SIG-M5 (cell line): ENCODE data around the gene RPSA.
"Not testable (repeated sequence)": the region's sequence is repeated elsewhere in the genome, so short reads cannot be mapped to it uniquely, and the experiment has no call there.

Source experiments
- DNase-seq: peaks from one replicate; lab custom pipeline; 2025; lab: John Stamatoyannopoulos, UW

RPSA gene

DNA sequence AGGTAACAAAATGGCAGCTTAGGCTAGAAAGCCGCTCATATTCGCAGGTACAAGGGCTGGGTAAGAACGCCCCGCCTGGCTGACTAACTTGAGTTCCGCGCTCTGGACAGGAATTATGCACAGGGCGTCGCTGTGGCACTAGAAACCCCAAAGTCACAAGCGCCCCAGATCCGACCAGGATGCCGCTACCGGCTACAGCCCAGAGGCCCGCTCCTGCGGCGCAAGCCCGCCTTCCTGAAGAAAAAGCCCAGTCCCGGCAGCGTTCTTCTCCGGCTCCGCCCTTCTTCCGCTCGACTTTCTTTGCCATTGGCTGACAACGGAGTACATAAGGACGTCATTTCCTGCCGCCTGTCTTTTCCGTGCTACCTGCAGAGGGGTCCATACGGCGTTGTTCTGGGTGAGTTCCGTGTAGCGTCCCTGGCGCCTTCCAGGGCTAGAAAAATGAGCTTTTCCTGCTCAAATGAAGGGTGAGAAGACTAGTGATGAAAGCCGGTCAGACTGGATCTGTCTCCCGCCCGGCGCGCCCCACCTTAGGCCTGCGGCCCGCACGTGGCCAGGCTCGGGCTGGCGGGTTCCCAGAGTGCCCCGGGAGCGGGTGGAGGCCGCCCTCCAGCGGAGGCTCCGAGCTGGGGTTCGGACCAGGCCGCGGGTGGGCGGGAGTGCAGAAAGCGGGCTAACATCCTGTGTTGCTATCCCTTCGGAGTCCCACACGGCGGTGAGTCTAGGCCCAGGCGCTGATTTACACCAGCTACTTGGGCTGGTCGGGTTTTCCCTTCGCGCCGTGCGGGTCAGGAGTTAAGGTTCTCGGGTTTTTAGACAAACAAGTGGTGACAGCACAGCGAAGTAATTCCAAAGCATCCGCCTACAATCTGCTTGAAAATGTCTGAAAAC, at the start of gene RPSA:
Gene RPSA (plus strand): TSS at position 353 of the 891 bp plus-strand sequence. CDS start 934 bp downstream, outside the sequence.
- peak; percentile 98 for DNase-seq

GRCh38 chr3:39358333-39358732, 48.2 kb upstream of the RPSA start:
- DNase-seq: no peak

DNA sequence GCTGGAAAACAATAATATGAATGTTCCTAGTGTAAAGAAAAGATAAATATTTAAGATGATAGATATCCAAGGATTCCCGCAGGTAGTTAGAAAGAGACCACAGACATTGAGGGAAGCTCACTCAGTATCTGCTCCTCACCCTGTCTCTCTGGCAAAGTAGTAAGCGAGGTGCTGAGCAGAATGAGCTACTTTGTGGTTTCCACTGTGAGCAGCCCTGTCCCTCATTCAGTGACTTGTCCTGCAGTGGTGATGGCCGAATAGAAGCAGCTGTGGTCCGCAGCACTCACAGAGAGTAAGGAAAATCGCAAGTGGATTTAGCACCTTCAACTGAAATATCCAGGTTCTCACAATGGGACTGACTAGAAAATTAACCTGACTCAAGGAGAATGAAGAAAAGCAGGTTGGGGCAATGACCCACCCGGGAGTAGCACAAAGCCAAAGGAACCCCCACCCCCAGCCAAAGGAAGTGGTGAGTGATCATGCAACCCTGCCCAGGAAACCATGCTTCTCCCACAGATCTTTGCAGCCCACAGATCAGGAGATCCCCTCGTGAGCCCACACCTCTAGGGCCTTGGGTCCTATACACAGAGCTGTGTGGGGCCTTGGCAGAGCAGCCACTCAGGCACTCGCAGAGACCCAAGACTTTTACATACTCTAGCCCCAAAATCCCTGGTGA, 45.1 kb upstream of the RPSA start:
- no peak for DNase-seq

GRCh38 chr3:39362192-39362591, 44.3 kb upstream of the RPSA start:
- no peak for DNase-seq

GRCh38 chr3:39362812-39363211, 43.7 kb upstream of the RPSA start:
- no peak for DNase-seq

GRCh38 chr3:39370450-39370849, 36.1 kb upstream of the RPSA start:
- not testable (repeated sequence) for DNase-seq

- DNase-seq: no peak
Measured at GRCh38 chr3:39372833-39373232, 33.7 kb upstream of the RPSA start.

DNA sequence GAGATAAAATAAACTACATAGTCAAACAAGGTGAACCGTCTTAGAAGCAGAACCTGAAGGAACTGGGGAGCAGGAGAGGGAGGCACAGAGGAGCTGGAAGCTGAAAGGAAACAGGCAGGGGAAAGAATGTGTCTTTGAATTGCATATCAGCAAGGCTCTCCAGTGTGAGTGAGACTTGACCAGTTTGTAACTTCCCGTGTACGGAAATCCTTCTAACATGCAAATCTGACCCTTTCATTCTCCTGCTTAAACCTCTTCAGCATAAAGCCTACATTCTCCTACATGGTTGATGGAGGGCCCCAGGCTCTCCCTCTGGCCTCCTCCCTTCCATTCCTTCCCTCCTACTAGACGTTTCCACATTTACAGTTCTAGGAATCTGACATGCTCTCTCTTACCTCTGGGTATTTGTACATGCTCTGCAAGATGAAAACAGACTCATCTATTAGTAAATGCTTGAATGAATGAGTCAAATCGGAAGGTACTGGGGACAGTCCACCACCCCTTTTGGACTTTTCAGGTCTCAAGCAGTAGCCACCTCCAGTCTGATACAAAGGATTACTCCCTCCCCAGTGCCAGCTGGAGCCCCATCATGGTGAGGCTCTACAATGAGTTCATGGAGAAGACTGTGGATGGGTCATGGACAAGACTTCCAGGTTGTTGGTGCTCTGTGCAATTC, 29.4 kb upstream of the RPSA start:
- DNase-seq: no peak

GRCh38 chr3:39378088-39378487, 28.4 kb upstream of the RPSA start:
- no peak for DNase-seq

DNA sequence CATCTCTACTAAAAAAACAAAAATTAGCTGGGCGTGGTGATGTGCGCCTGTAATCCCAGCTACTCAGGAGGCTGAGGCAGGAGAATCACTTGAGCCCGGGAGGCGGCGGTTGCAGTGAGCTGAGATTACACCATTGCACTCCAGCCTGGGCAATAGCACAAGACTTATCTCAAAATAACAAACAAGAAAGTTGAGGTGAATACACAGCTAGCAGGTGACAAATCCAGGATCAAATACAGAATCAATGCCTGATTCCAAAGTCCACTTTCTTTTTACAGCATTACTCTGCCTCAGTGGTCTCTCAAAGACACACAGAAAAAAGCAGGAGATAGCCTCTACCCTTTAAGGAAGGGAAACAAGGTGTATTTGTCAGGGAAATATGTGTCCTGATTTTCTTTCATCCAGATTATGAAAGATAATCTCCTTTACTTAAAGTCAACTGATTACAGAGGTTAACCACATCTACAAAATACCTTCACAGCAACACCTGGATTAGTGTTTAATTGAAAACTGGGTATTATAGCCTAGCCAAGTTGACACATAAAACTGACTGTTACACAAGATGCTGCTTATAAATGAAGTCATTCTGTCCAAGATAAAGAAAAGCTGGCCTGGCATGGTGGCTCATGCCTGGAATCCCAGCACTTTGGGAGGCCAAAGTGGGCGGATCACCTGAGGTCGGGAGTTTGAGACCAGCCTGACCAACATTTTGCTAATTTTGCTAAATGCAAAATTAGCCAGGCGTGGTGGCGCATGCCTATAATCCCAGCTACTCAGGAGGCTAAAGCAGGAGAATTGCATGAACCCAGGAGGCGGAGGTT, 27.4 kb upstream of the RPSA start:
- no peak for DNase-seq

DNA sequence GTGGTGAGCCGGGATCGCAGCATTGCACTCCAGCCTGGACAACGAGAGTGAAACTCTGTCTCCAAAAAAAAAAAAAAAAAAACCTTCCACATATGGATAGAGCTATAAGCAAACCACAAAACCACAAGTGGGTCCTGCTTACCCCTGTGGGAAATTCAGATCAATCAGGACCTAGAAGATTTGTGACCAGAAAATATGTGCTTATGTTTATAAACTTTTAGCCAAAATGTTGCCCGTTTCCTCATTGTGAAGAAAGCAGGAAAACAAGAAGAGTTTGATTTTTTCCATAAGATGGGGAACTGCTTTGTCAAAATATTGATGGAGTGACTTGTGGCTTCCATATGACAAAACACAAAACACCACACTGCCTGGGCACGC, 26.8 kb upstream of the RPSA start:
- DNase-seq: no peak

GRCh38 chr3:39381432-39381831, 25.1 kb upstream of the RPSA start:
- DNase-seq: no peak

DNA sequence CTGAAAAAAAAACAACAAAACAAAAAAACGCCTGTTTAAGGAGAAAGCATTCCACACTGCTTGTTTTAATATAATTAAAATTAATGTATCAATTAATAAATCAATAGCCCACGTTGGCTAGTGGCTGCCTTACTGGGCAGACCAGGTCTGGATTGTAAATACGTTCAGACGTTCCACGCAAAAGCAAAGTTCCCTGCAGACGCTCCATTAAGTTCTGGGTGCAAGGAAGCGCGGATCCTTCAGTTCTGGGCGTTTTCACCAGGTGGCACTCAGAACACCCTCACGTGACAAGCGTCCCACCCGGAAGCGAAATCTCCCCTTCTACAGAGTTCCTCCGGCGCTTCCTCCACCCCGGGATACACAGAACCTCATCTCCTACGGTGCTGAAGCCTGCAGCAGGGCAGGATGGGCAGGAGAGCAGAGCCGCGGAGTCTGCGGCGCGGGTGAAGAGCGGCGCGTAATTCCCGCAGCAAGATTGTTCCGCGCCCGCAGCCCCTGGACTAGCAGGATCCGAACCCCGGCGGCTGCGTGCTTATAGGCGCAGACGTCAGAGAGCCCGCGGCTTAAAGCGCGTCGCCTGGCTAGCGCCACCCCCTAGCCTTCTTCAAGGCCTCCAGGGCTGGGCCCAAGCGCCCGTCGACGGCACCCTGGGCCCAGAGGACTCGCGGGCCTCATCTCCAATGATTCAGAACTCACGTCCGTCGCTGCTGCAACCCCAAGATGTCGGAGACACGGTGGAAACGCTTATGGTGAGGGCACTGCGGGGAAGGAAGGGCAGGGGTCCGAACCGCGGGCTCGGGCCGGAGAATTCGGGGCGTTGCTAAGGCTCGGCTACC, 23.3 kb upstream of the RPSA start, which contains the start of gene SLC25A38:
Gene SLC25A38 (plus strand): TSS at position 326 of the 836 bp plus-strand sequence. CDS start 355 bp downstream, at position 681.
- DNase-seq: no peak

GRCh38 chr3:39383881-39384664, 22.4 kb upstream of the RPSA start:
- no peak for DNase-seq

DNA sequence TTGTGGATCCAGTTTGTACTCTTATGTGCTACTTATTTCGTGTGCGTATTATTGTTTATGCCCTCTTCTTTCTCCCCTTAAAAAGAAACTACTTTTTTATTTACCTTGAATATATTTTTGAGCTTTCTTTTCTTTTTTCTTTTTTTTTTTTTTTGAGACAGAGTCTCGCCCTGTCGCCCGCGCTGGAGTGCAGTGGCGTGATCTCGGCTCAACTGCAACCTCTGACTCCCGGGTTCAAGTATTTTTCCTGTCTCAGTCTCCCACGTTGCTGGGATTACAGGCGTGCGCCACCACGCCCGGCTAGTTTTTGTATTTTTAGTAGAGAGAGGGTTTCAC, 21.9 kb upstream of the RPSA start:
- no peak for DNase-seq

- DNase-seq: no peak
Measured at GRCh38 chr3:39385456-39386090, 20.9 kb upstream of the RPSA start.

- DNase-seq: no peak
Measured at GRCh38 chr3:39386318-39386717, 20.2 kb upstream of the RPSA start.

DNA sequence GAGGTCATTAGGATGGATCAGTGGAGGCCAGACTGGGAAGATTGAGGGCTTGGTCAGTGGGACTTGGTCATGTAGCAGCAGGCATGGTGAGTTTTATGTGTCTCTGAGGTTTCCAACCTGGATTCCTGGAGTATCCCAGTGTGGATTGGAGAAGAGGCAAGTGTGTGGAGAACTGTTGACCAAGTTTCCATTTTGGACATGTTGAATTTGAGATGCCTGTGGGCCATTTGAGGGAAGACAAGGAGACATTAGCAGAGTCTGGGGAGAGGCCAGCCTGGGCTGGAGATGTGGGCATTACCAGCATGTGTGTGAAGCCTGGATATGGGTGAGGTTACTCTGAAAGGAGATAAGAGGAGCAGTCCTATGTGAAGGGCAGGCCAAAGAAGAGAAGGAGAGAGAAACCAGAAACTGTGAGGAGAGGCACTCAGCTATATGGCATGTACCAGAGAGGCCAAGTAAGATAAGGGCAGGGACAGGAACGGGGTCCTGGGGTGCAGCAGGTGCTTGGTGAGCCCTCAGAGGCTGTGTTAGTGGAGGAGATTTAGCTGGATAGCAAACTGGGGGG, 19.0 kb upstream of the RPSA start:
- no peak for DNase-seq

GRCh38 chr3:39388153-39388552, 18.4 kb upstream of the RPSA start:
- DNase-seq: no peak
